HG03103 (cell line): Measurements from ENCODE around the gene HSPB1.
A peak's percentile ranks its signal among the peaks of the same experiment; 100 is the strongest.
"Not testable (repeated sequence)": the region's sequence is repeated elsewhere in the genome, so short reads cannot be mapped to it uniquely, and the experiment has no call there.

Experiments used
- ATAC-seq: cut with Tn5 transposase; IDR thresholded peaks from one replicate; pipeline ENCODE4 v1.9.1; 2021; ENCODE audit warnings: low read depth; ENCODE audit not compliant: unreplicated experiment

HSPB1 gene

DNA sequence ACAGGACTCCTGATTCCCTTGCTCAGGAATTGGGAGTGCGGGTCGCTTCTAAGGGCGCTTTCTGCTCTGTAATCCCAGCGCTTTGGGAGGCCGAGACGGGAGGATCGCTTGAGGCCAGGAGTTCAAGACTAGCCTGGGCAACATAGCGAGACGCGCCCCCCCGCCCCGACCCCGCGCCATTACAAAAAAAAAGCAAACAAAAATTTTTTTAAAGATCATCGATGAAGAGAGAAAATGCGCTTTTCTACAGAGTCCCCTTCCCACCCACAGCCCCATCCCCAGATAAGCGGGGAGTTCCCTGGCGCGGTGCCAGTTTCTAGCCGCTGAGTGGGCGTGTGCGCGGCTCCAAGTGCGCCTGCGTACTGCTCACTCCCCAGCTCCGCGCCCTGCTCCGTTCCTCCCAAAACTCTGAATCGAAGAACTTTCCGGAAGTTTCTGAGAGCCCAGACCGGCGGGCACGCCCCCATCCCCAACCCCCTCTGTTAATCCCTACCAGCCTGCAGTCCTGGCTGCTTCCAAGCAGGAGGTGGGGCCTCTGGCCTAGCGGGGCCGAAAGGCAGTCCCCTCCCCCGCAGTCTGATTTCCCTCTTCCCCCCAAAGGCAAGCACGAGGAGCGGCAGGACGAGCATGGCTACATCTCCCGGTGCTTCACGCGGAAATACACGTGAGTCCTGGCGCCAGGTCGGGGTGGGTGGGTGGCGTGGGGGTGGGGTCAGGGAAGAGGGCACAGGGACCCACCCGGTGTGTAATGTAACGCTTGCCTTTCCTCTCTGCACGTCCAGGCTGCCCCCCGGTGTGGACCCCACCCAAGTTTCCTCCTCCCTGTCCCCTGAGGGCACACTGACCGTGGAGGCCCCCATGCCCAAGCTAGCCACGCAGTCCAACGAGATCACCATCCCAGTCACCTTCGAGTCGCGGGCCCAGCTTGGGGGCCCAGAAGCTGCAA, 1.0 kb downstream of the HSPB1 start:
- no peak for ATAC-seq

DNA sequence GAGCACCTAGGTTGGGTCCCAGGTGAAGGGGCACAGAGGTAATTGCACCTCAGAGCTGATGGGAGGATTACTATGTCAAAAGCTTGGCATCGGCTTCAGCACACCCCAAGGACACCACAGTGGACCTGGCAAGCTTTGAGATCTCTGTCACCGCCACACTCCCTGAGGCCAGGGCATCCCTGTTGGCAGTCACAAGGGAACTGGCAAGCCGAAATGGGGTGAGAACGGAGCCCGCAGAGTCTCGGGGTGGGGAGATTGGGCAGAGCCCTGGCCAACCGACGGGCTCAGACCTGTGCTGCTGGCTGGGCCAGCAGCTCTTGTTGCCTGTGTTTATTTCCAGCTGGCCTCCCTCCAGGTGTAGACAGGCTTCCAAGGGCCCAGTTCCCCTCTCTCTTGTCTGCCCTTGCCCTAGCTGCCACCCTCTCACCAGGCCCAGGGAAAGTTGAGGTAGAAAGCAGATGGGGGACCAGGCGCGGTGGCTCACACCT, 2.5 kb downstream of the HSPB1 start:
- no peak for ATAC-seq

GRCh38 chr7:76308874-76309273, 6.4 kb downstream of the HSPB1 start:
- ATAC-seq, result not testable (repeated sequence)

- ATAC-seq, result not testable (repeated sequence)
Observed at GRCh38 chr7:76309341-76310101, 7.0 kb downstream of the HSPB1 start.

DNA sequence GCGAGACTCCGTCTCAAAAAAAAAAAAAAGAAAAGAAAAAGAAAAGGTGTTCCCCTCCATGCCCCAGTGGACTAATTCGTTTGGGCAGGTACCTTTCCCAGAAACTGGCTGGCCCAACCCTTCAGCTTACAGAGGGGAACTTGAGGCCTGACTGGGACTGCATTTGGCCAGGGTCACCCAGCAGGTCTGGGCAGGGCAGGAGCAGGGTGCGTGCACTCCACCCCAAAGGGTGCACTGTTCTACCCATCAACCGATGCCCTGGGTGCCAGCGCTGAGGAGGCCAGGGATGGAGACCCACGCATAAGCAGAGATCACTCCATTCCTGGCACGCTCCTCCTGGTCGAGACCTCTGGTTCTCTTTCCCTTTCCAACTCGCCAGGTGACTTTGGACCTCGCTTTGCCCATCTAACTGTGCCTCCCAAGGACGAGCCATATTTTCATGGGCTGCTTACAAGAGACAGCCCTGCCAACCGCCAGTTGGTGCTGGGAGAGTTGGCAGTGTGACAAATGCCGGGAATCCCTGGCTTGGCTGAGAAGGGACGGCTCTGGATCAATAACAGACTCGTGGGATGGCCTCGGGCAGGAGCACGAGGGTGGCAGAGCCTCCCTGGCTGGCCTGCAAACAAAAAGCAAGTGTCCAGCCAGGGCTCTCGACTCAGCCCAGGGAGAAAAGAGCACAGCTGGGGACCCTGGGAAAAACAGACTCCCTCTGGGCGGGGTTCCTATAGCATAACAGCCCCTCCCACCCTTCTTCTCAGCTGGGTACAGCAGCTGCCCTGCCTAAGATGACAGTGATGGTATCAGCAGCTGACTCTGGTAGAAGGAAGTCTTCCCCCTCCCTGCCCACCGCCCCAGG, 7.9 kb downstream of the HSPB1 start:
- no peak for ATAC-seq

GRCh38 chr7:76311838-76312237, 9.4 kb downstream of the HSPB1 start:
- not testable (repeated sequence) for ATAC-seq

DNA sequence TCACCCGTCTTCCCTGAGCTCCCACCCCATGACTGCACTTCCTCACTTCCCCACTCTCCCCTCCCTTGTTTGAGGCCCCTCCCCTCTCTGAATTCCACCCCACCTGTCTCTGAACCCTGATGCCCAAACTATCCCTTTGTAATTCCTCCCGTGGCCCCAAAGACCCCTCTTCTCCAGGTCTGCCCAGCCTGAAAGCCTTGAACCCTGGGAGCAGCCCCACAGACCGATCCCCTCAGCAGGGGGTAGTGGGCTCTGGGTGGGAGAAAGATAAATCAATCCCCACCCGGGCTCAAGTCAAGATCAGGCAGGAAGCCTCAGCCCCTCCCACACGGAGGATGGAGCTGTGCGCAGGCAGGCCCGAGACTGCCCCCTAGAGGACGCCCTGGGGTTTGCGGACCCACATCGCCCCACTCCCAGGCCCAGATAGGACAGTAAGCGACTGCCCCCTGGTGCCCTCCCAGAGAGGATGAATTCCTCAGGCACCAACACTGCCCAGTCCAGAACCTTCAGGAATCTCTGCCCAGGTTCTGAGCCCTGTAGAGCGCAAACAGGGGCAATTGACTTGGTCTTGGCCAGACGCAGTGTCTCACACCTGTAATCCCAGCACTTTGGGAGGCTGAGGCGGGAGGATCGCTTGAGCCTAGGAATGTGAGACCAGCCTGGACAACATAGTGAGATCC, 11.7 kb downstream of the HSPB1 start:
- ATAC-seq, result peak; percentile 27

- ATAC-seq, result not testable (repeated sequence)
Observed at GRCh38 chr7:76314740-76315139, 12.3 kb downstream of the HSPB1 start.

DNA sequence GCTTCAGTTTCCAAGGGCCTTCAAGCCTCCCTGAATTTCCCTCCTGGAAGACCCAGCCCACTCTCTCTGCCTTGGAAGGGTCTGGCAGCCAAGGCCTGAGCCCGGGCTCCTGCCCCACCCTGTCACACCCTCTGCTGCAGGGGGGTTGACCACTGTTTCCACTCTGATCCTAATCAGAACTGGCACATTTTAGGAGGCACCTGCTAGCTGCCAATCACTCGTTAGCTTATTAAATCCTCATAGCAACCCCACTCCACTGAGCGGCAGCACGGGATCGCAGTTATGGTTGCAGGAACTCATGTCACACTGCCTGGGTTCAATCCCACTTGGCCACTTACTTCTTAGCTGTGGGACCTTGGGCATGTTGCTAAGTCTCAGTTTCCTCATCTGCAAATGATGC, 12.9 kb downstream of the HSPB1 start:
- no peak for ATAC-seq

GRCh38 chr7:76316984-76317781, 14.7 kb downstream of the HSPB1 start:
- no peak for ATAC-seq

DNA sequence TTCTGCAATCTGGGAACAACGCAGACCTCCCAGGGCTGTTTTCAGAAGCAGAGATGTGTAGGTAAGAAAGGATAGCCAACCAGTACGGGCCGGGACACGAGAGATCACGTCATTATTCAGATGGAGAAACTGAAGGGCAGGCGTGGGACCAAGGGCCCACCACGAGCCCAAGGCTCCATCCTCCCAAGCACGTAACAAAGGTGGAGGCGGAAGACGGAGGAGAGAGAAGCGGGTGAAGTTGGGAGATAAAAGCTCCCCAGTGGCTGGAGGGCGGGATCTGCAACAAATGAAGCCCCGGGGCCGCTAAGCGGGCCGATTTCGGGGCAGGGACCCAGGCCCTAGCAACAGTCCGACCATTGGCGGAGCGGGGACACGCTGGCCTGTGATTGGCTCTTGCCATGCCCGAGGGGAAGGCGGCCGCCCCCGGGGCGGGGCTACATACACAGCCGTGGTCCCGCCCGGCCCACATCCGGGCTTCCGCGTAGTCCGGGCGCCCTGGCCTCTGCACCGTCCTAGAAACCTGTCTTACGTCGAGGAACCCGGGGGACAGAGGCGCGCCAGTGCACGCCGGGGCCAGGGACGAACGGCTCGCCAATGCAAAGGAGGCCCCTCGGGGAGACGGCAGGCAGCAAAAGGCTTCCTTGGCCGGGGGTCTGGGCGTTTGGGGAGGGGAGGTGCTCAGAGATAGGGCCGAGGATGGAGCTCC, 15.5 kb downstream of the HSPB1 start:
- peak; percentile 86 for ATAC-seq

DNA sequence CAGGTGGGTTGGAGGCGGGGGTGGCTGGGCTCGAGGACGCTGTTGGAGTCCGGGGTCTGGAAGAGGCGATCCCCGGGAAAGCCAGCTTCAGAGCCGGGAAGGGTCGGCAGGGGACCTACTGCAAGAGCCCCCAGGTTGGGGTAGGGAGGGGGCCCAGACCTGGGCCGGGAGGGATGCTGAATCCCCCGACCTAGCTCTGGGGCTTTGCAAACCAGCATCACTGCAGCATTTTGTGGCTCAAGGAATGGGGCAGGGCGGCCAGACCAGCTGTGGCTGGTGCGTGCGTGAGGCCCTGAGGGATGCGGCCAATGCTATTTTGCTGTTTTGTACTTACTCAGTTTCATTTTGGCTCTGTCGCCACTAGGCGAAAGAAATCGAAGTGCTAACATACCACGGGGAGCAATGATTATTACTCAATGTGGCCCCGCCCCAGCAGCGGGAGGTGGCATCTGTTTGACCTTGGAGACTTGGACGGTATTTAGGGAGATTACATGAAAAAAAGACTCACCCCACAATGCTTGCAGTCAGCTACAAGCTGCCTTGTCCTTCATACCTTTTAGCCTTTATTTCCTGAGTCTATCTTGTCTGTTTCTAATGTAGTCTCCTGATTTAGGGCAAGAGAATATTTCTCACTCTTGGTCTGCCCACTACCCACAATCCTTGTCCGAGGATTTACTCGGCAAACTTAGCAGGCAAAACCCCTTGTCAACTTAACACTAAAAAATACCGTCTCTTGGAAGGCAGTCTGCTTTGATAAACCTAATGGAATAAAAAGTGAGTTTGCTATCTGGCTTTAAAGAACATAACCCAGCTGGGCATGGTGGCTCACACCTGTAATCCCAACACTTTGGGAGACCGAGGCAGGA, 16.2 kb downstream of the HSPB1 start:
- ATAC-seq, result peak; percentile 34

- ATAC-seq, result no peak
Observed at GRCh38 chr7:76325092-76325491, 22.6 kb downstream of the HSPB1 start.

DNA sequence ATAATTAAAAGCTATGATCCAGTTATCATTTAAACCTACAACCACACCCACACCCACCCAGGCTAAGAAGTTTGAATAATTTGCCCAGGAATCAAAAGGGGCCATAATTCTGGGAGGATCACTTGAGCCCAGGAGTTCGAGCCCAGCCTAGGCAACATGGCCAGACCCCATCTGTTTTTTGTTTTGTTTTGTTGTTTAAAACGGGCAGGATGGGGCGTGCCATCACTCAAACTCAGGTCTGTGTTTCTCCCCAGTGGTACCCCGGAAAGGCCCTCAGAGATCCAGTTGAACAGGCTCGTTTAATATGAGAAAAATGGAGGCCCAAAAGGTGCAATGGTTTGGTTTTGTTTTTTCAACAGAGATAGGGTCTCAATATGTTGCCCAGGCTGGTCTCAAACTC, 23.3 kb downstream of the HSPB1 start:
- ATAC-seq, result no peak

- ATAC-seq, result no peak
Observed at GRCh38 chr7:76326646-76327233, 24.3 kb downstream of the HSPB1 start.

DNA sequence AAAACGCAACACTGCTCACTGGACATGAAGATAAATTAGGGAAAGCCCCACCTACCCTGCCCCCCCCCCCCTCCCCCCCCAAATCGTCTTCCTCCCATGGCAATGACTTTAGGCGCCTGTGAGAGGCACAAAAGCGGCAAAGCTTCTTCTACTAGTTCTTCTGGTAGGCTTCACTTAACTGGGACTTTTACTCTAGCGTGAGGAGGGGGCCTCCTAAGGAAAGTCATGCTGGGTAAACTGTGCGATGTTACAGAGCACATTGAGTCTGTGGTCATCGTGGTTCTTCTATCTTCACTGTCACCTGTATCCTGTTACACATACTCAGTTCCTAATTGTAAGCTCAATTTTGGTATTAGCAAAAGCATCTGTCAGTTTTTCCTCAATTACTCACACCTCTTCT, 25.1 kb downstream of the HSPB1 start:
- no peak for ATAC-seq

DNA sequence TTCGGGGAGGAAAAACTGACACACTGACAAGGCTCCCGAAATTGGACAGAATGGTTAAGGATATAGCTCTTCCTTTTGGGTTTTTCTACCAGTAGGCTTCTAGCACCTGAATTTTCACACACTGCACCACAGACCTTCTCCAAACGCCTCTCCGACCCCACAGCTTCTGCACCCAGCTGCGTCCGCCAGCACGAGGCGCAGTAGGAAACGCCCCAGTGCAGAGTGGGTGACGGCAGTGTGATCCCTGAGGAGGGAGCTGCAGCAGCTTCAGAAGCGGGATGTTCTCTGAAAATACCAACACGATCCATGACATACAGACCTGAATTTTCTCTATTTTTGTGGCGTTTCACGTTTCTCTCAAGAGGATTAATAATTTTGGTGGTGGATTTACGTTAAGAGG, 25.9 kb downstream of the HSPB1 start:
- ATAC-seq, result no peak
